ENCODE results near the gene ARID3B.

ARID3B gene

DNA sequence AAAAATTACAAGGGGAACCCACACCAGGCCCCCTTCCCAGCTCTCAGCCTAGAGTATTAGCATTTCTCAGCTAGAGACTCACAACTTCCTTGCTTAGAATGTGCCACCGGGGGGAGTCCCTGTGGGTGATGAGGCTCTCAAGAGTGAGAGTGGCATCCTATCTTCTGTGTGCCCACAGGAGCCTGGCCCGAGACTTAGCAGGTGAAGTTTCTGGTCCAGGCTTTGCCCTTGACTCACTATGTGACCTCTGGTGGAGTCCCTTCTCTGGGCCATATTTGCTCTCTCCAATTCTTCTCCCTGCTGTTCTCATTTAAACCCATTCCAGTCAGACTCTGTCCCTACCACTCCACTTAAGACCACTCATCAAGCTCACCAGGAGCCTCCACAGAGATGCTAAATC, 92.8 kb downstream of the ARID3B start:
- no peak overlapping the region for H3K4me3 ChIP-seq (ENCODE audit: low read length)
- TF ChIP-seq ZNF274 (IDR thresholded peaks at IDR 0.05; ENCODE audit: low read depth, low read length), result no peak

DNA sequence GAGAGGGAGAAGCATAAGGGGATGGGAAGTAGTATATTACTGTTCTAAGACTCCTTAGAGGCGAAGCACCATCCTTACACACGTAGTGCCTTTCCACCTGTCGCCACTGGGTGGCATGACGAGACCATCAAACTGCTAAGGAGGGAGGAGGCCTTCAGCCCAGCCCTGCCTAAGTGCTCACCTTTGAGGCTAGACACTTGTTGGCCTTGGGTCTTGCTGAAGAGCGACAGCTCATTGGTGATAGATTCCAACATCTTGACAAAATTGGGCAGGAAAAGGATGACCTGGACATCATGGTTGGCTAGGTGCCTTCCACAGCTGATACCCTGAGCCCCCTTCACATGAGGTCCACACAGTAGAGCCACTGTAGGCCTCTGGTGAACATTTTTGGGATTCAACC, 94.2 kb downstream of the ARID3B start:
- no peak overlapping the region for H3K4me3 ChIP-seq (ENCODE audit: low read length)
- no peak for TF ChIP-seq ZNF274 (IDR thresholded peaks at IDR 0.05; ENCODE audit: low read depth, low read length)

DNA sequence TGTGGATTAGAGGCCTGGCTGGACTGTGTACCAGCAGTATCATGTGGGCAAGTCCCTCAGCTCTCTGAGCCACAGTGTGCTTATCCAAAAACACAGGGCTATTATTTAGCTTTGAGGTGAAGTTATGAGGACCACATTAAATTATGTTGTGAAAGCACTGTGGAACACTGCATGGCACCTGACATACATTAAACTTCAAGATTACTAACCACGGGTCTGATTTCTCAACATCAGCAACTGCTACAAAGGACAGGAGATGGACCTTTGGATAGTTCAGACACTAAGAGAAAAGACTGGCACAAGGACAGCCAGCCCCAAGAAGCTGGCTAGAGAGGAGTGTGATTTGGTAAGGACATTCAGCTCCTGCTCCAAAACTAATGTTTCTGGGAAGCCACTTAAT, 96.0 kb downstream of the ARID3B start:
- H3K4me3 ChIP-seq (ENCODE audit: low read length), result no peak overlapping the region
- TF ChIP-seq ZNF274 (IDR thresholded peaks at IDR 0.05; ENCODE audit: low read depth, low read length), result no peak

DNA sequence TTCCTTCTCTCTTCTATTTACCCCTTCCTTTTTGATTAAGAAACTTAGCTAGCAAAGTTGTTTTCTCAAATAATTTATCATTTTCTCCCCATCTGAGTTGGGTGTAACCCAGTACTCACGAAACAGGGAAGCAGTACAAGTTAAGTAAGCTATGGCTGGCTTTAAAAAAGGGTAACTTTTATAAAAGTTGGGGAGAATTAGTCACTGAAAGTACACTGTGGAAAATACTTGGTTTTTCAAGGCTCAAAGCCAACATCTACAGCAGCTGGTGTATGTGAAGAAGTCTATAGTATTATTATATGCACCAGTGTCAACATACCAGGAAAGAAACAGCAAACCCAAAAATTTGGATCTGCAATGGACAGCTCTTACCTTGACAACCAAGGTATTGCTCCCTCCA, 100.1 kb downstream of the ARID3B start:
- no peak for TF ChIP-seq ZNF274 (IDR thresholded peaks at IDR 0.05; ENCODE audit: low read depth, low read length)
- no peak overlapping the region for H3K4me3 ChIP-seq (ENCODE audit: low read length)

DNA sequence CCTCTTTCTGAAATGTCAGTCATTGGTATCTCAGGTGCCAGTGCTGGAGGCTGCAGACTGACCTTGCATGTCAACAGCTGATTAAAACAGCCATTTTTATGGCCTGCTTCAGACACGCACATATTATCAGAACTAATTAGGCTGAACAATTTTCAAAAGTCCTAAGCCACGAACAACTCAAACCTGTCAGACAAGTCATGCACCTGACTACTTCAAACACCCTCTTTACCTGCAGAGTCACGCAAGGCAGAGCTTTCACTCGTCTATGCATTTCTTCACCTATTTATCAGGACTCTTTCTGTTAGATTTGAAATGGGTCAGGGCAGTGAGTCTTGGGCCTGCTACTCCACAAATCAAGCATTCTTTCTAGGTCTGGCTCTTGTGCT, 101.3 kb downstream of the ARID3B start:
- no peak for TF ChIP-seq ZNF274 (IDR thresholded peaks at IDR 0.05; ENCODE audit: low read depth, low read length)
- no peak overlapping the region for H3K4me3 ChIP-seq (ENCODE audit: low read length)

DNA sequence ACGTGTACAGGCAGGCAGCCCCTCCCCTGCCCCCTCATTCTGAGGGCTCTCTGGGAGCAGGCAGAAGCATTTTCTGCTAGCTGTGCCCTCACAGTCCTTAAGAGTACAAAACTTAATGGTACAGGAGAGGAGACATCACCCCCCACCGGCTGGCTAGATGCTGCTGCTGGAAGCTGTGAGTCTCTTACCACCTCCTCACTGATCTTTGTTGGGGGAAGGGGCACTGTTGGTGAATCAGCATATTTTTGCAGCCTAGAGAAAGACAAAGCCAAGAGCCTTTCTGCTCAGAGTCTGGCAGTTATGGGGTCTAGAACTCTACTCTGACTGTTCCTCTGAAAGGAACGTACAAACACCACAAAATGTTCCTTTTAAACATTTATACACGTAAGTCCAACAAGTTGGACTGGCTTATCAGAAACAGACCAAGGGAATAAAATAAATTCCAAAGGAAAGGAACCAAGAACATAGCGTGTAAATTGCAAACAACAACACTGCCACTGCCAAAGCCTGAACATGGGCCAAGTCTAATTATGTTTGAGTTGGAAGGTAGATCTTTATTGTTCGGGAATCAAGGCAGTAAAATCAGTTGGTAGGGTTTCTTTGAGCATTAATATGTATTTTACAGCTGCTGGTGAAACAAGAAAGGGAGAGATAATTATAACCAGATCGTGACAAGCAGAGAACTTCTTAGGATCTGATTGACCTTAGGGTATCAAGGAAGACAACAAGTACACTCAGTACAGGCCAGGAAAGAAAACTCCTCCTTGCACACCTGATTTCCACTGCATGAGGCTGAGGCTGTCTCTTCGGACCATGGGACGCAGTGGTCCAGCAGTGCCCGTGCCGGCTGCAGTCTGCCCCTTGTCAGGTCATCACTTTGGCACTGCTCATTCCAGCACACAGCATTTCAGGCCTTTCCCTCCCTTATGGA, 102.0 kb downstream of the ARID3B start:
- TF ChIP-seq ZNF274 (IDR thresholded peaks at IDR 0.05; ENCODE audit: low read depth, low read length), result no peak
- H3K4me3 ChIP-seq (ENCODE audit: low read length), result no peak overlapping the region

DNA sequence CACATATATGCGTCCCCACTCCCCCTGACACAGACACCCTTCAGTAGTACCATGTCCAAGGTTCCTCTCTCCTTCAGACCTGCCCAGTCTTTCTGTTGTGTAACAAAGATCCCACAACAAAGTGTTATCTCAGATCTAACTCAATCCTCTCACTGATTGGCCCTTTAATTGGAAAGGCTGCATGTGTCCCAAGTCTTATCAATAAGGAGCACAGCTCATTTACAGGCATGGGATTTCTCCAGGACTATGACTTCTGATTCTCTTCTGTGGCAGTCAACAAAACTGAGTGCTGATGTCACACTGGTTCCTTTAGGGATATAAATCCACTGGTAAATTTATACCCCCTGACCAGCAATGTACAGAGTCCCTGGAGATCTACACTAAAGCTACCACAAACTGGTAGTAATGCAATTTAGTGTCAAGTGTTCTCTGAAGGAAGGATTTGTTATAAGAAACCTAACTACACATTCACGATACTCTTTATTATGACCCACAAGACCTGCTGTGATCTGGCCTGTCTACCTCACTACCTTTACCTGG, 102.7 kb downstream of the ARID3B start:
- H3K4me3 ChIP-seq (ENCODE audit: low read length), result no peak overlapping the region
- no peak for TF ChIP-seq ZNF274 (IDR thresholded peaks at IDR 0.05; ENCODE audit: low read depth, low read length)

DNA sequence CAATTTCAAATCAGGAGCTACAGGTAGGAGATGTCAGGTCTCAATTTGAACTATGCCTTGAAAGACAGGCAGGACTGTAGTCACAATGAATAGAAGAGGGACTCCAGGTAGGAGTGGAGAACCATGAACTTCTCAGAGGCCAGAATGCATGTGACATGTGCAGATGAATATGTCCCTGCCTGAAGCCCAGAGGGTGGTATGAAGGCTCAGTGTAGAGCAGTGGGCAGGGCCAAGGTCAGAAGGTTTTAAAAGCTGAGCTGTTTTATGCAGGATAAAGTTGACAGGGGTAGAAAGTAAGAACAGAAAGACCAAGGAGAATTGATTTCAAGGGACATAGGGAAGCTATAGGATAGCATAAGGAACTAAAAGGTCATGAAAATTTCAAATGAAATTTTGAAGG, 105.5 kb downstream of the ARID3B start:
- TF ChIP-seq ZNF274 (IDR thresholded peaks at IDR 0.05; ENCODE audit: low read depth, low read length), result no peak
- H3K4me3 ChIP-seq (ENCODE audit: low read length), result no peak overlapping the region
